Measurements from ENCODE around the gene LIMA1.
"Not testable (repeated sequence)": the region's sequence is repeated elsewhere in the genome, so short reads cannot be mapped to it uniquely, and the experiment has no call there.

The LIMA1 gene

DNA sequence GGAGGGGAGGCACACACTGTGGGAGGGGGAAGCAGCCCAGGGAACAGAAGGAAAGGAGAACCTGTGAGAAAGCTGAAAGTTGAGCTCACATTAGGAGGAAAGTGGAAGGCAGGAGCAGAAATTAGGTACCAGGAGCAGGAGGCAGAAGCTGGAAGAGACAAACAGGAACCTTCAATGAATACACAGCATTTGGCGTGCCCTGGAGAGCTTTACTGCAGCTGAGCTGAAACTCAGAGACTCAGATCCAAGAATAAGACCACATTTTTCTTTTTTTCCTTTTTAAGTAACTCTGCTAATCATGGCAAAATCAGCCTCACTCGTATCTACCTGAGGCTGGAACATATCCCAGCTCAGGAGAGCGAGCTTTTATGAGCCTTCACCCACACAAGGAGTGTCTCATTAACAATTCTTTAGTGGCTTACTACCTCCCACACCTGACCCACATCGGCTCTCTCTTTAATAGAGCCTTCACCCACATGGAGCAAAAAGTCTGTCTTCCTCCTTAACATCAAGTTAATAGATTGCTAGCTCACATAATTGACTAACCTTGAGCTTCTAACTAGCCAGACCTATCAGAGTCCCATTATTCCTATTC lies 97.9 kb downstream of the LIMA1 start:
- no peak for DNase-seq

- no peak for DNase-seq
Observed at GRCh38 chr12:50184261-50184660, 99.1 kb downstream of the LIMA1 start.

DNA sequence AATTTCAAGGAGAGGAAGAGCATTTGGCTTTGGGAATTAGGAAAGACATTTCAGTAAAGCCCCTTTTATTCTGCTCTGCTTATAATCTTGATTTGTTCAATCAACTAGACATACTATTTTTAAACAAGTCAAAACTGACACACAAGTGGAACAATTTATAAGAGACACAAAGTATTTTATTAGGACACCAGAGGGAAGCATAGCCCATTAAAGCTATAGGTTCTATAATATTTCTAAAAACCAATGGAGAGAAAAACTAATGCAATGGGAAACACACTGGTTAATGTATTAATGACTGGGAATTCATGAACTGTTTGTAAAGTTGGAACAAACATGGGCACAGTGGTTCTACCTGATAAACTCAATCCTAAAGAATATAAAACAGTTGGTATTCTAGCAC lies 100.9 kb downstream of the LIMA1 start:
- no peak for DNase-seq

DNA sequence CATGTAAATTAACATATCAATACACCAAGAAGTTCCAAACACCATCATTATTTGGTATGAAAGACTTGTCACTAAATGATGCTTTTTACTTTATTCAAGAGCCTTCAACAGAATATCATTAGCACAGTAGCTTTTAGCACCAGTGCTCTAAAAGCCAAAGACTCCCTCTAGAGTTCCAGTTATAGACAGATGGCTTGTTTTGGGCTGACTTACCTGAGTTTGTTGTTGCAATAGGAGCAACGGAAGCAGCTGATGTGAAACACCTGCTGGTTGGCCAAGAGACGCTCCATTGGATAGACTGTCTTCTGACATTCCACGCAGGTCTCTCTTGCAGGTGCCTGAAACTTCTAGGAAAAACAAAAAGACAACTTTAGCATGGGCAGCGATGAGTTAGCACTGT lies 101.6 kb downstream of the LIMA1 start:
- no peak for DNase-seq

DNA sequence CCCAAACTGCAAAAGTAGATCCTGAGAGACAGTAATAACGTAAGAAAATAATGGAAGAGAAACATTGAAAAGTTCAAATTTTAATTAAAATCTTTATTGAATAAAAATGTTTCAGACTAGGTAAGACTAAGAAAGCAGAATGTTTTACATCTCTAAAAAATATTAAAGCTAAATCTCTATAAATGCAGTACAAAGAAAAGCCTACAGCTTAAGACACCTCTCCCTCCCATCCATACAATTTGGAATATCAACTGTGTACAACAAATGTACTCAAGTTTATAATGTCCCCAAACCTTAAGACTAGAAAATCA lies 107.6 kb downstream of the LIMA1 start:
- DNase-seq = no peak

DNA sequence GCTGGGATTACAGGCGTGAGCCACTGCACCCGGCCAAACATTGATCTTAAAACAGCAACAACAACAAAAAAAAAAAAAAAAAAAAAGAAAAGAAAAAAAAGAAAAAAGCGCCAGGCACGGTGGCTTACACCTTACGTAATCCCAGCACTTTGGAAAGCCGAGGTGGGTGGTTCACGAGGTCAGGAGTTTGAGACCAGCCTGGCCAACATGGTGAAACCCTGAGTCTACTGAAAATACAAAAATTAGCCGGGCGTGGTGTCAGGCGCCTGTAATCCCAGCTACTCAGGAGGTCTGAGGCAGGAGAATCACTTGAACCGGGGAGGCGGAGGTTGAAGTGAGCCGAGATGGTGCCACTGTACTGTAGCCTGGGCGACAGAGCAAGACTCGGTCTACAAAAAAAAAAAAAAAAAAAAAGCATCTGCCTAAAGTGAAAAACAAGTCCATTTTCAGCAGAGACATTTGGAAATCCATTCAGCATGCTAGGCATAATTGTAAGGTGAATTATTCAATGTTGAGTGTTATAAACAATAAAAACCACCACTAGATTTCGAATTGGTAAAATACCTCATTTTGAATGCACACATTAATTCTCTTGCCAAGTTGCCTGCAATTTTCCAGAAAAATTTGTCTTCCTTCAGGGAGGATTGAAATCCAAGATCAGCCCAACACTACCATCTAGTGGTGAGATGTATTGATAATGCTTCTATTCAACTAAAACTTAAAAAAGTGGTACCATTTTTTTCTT lies 108.2 kb downstream of the LIMA1 start:
- no peak for DNase-seq

DNA sequence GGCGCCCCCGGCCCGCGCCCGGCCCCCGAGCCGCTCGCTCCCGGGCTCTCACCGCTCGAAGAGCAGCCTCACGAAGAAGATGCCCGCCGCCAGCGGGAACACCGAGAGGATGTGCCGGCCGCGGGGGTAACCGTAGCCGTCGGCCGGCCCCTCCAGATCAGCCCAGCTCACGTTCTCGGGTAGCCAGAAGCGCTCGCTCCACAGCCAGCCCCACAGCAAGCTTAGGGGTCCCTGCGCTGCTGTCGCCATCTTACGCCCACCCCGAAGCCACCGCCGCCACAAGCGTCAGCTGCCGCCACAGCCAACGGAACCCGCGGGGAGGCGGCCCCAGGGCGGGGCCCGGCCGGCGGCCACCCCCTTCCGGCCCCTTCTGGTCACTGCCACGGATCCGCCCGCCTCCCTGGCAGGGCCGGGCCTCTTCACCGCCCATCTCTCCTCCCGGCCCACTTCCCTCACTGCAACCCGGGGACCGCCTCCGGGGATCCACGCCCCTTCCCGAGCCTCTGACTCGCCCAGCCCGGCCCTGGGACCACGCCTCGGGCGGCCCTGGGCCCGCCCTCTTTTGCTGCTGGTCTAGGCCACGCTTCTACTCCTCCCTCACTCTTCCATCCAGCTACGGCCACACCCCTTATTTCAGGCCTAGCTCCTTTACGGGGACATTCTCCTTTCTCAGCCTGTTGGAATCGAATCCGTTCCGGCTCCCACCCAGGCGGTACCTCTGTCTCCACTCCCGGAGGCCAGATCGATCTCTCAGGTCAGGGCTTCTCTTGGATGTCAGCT lies 116.1 kb downstream of the LIMA1 start, which contains the start of gene CERS5:
CERS5 (minus strand) TSS at position 321 of the 780 bp plus-strand sequence; CDS start at position 249, 72 bp downstream.
- DNase-seq = peak; percentile 96

- peak; percentile 58 for DNase-seq
Observed at GRCh38 chr12:50166799-50167048, 116.6 kb downstream of the LIMA1 start.

GRCh38 chr12:50164963-50165362 lies 118.4 kb downstream of the LIMA1 start:
- no peak for DNase-seq

GRCh38 chr12:50162230-50162629 lies 121.1 kb downstream of the LIMA1 start:
- DNase-seq = no peak

- DNase-seq = no peak
Observed at GRCh38 chr12:50160643-50161042, 122.7 kb downstream of the LIMA1 start.

DNA sequence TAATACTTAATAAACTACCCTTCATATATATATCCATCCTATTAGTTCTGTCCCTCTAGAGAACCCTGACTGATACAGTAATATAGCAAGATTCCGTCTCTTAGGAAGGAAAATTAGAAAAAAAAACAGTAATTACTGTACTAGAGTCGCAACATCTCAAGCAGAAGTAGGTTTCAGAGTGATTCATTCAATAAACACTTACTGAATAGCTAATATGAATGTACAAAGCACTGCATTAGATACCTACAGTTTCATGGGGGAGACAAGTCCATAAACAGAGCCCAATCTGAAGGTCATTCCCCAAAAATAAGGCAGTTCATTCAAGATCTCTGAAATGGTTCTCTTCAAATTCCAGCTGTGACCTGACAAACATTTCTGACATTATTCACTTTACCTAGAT lies 126.1 kb downstream of the LIMA1 start:
- no peak for DNase-seq

DNA sequence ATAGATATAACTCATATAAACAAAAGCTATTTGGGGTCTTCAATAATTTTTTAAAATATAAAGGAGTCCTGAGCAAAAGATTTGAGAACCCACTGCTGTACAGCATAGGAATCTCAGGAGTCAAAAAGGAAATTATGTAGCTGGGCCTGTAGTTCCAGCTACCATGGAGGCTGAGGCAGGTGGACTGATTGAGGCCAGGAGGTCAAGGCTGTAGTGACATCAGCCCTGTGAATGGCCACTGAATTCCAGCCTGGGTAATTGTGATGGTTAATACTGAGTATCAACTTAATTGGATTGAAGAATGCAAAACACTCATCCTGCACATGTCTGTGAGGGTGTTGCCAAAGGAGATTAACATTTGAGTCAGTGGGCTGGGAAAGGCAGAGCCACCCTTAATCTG lies 126.7 kb downstream of the LIMA1 start:
- no peak for DNase-seq

- DNase-seq = not testable (repeated sequence)
Observed at GRCh38 chr12:50154947-50155346, 128.4 kb downstream of the LIMA1 start.

- DNase-seq = no peak
Observed at GRCh38 chr12:50151047-50151687, 132.2 kb downstream of the LIMA1 start.

DNA sequence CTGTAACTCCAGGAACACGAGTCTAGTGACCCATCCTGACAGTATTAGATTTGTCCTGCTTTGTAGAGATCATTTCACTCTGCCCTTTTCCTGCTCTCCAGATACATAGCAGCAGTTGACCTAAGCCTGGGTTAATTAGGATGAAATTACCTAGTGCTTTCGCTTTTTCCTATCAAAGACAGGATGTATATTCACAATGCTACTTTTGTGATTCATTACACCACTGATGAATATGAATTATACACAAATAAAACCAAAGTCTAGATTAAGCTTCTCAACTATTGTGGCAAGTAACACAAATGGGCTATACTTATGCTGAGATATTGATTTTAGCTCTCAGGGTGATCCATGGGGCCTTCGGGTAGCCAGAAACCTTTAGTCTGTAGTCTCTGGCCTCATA lies 134.0 kb downstream of the LIMA1 start:
- DNase-seq = no peak

DNA sequence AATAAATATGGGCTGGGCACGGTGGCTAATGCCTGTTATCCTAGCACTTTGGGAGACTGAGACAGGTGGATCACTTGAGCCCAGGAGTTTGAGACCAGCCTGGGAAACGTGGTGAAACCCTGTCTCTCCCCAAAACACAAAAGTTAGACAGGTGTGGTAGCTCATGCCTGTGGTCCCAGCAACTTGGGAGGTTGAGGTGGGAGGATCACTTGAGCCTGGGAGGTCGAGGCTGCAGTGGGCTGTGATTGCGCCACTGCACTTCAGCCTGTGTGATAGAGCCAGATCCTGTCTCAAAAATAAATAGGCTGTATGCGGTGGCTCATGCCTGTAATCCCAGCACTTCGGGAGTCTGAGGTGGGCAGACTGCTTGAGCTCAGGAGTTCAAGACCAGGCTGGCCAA lies 135.3 kb downstream of the LIMA1 start:
- DNase-seq = not testable (repeated sequence)

DNA sequence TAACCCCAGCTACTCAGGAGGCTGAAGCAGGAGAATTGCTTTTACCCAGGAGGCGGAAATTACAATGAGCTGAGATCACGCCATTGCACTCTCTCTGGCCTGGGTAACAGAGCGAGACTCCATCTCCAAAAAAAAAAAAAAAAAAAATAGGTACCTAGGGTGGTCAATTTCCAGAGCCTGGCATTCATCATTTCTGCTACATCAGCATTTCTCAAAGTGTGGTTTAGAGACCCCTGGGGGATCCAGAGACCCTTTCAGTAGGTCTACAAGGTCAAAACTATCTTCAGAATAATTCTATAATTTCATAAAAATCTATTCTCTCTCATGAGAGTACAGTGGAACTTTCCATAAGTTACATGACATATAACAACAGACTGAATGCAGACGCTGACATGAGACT lies 136.0 kb downstream of the LIMA1 start:
- no peak for DNase-seq

DNA sequence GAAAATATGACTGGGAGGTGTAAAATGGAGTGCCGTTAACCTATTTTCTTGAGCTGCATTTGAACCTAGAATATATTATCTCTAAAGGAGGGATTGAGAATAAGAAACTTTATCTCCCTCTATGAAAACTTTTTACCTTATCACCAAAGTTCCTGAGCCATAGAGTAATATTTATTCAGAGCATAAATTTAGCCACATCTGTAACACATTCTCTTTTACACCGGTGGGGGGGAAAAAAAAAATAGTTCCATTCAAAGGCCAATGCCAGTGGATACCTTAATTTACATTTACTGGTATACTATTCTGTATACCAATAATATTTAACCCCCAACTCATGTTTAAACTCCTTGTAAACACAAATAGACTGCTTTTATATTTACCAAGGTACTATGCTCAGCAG lies 137.9 kb downstream of the LIMA1 start:
- DNase-seq = no peak

DNA sequence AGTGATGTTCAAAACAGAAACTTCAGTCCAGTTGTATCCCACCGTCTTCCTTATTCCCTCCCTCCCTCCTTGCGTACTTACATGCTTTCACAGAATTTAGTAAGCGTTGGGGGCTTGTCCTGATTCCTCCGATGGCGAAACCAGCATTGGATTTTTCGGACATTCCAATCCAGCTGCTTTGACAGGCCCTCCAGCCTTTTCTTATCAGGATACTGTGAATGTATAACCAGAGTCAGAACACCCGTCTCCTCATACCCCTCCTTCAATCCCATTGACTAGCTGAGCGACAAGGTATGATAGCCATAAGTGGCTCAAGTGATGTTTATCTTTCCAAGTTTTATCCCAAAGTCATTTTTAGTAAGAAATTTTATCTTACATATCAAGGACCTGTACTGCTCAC lies 140.3 kb downstream of the LIMA1 start:
- no peak for DNase-seq

- no peak for DNase-seq
Observed at GRCh38 chr12:50132505-50133135, 150.7 kb downstream of the LIMA1 start.

DNA sequence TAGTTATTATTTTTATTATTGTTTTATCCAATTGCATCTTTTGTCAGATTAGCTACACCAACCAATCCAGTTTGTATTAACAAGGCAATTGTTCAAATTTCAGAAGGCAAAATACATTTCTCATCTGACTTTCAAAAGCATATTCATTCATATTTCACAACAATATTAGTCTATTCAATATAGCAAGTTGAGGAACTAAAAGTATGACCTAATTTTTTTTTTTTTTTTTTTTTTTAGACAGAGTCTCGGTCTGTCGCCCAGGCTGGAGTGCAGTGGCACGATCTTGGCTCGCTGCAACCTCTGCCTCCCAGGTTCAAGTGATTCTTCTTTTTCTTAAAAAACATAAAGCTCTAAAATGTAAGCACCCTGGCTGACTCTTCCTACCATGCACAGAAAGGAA lies 154.0 kb downstream of the LIMA1 start:
- DNase-seq = no peak

DNA sequence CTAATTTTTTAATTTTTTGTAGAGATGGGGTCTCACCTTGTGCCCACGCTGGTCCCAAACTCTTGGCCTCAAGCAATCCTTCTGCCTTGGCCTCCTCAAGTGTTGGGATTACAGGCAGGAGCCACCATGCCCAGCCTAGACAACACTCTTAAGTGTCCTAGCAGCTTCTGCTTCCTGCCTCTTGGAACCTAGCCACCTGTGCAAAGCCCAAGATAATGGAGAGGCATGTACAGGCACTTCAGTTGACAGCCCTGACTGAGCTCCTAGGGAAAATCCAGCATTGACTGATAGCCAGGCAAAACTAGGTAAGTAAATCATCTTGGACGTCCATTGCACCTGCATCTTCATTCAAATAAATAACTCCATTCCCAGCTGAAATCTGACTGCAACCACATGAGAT lies 155.8 kb downstream of the LIMA1 start:
- no peak for DNase-seq

Measured in activated naive CD4-positive, alpha-beta T cell treated with anti-CD3 and anti-CD28 coated beads, Interleukin-2, amount 50 U/mL, for 16 hours (primary cell).